ENCODE results near the gene PCK2.

The PCK2 gene

DNA sequence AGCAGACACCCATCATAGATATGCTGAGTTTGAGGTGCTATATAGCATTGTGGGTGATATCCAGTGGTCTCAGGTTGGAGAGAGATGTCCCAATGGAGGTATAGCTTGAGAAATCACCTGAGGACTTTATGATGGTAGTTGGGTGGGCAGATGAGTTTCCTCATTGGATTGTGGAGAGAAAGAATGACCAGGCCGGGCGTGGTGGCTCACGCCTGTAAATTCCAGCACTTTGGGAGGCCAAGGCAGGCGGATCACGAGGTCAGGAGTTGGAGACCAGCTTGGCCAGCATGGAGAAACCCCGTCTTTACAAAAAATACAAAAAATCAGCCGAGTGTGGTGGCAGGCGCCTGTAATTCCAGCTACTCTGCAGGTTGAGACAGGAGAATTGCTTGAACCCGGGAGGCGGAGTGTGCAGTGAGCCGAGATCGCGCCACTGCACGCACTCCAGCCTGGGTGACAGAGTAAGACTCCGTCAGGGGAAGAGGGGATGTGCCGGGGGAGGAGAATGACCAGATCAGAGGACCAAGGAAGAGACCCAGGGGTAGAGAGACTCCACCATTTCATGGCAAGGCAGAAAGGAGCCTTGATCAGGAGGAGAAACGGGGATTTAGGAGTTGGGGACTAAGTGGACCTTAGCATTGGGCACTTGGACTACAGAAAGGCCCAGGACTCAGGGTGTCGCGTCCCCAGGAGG is 757 bp upstream of the PCK2 start:
- TF ChIP-seq, protein P1, sequence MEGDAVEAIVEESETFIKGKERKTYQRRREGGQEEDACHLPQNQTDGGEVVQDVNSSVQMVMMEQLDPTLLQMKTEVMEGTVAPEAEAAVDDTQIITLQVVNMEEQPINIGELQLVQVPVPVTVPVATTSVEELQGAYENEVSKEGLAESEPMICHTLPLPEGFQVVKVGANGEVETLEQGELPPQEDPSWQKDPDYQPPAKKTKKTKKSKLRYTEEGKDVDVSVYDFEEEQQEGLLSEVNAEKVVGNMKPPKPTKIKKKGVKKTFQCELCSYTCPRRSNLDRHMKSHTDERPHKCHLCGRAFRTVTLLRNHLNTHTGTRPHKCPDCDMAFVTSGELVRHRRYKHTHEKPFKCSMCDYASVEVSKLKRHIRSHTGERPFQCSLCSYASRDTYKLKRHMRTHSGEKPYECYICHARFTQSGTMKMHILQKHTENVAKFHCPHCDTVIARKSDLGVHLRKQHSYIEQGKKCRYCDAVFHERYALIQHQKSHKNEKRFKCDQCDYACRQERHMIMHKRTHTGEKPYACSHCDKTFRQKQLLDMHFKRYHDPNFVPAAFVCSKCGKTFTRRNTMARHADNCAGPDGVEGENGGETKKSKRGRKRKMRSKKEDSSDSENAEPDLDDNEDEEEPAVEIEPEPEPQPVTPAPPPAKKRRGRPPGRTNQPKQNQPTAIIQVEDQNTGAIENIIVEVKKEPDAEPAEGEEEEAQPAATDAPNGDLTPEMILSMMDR (IDR thresholded peaks at IDR 0.05; ENCODE audit: insufficient read depth, missing control alignments): no peak
- DNase-seq (ENCODE audit: insufficient read length, low spot score): no peak
- FAIRE-seq: no peak

DNA sequence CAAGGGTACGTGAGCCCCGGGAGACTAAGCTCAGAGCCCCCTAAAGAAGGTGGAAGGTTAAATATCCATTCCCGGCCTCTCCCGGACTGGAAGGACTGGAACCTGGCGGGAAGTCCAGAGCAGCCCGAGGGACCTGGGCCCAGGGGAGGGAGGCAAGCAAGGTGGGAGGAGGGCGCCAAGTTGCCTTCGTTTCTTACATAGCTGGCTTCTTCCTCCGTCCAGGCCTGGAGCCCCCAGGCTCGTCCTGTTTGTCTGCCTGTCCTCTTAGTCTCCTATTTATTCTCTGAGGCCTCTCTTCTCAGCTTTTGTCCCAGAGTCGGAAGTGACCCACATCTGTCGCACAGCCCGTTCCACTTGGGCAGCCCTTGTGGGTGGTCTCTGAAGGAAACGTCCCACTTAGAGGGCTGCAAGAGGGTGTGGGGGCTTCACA is 745 bp downstream of the PCK2 start:
- TF ChIP-seq, protein P1 (IDR thresholded peaks at IDR 0.05; ENCODE audit: insufficient read depth, missing control alignments): no peak
- no peak for DNase-seq (ENCODE audit: insufficient read length, low spot score)
- no peak for FAIRE-seq

DNA sequence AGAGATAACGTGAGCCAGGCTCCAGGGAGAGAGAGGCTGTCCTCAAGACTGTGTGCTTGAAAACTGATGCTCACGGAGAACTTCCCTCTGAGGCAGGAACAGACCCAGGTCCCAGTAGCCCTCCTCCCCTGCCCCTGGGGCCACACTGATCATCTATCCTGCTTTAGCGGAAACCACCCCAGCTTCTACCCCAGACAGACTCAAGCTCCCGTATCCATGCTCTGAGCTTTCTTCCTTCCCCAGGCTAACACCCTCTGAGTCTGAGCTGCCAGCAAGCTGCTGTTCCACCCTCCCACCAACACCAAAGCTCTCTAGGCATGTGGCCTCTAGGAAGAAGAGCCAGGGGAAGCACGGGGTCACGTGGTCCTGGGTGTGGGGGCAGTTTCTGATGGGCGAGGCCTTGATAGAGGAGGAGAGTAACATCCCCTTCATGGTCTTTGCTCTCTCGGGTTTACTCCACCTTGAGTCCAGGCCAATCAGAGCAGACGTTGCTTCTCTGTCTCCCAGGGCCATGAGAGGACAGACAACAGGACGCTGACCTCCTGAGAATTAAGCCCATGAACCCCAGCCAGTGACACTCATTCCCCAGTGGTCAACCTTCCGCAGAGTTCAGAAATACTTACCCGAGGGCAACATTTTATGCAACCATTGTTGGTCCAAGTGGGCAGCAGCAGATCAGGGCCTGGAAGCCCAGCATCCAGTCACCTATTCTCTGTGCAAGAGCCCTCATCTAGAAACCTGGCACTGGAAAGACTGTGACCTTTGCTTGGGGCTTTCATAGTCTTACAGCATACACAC is 1.4 kb downstream of the PCK2 start:
- TF ChIP-seq, protein P1 (IDR thresholded peaks at IDR 0.05; ENCODE audit: insufficient read depth, missing control alignments): no peak
- DNase-seq (ENCODE audit: insufficient read length, low spot score): no peak
- no peak for FAIRE-seq

DNA sequence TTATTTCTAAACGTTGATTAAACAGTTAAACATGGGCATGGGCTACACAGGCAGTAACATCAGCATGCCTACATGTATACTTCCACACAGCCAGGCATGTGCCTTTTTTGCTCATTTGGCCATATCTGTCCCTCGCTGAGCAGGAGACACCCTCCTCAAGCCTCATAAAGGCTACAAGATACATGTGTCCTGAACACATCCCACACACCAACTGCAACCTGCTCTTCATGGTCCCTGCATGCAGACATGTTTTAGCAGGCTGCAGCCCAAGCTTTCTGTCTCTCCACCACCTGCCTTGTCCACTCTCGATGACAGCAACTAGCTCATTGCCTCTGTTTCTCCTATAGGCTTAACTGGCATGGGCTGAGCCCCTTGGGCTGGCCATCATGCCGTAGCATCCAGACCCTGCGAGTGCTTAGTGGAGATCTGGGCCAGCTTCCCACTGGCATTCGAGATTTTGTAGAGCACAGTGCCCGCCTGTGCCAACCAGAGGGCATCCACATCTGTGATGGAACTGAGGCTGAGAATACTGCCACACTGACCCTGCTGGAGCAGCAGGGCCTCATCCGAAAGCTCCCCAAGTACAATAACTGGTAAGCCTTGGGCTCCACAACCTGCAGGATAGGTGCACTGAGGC is 2.6 kb downstream of the PCK2 start:
- FAIRE-seq (no peak), DNase-seq (ENCODE audit: insufficient read length, low spot score) (no peak)
- TF ChIP-seq, protein P1 (IDR thresholded peaks at IDR 0.05; ENCODE audit: insufficient read depth, missing control alignments): no peak

DNA sequence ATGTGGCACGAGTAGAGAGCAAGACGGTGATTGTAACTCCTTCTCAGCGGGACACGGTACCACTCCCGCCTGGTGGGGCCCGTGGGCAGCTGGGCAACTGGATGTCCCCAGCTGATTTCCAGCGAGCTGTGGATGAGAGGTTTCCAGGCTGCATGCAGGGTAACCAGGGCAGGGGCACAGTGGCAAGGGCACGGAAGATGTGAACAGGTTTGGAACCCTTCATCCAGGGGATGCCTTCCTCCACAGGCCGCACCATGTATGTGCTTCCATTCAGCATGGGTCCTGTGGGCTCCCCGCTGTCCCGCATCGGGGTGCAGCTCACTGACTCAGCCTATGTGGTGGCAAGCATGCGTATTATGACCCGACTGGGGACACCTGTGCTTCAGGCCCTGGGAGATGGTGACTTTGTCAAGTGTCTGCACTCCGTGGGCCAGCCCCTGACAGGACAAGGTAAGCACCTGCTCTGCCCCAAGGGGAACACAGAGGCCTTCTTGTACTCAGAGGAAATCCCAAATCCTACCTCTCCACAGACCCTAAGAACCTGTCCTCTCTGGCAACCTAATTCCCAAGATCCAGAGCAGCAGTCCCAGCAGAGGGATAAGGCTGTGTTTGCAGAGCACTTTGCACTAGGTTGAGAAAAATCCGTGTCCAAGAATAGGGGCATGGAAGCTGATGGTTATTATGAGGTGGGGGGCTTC is 4.3 kb downstream of the PCK2 start:
- TF ChIP-seq, protein P1 (IDR thresholded peaks at IDR 0.05; ENCODE audit: insufficient read depth, missing control alignments): no peak
- FAIRE-seq (no peak), DNase-seq (ENCODE audit: insufficient read length, low spot score) (no peak)

DNA sequence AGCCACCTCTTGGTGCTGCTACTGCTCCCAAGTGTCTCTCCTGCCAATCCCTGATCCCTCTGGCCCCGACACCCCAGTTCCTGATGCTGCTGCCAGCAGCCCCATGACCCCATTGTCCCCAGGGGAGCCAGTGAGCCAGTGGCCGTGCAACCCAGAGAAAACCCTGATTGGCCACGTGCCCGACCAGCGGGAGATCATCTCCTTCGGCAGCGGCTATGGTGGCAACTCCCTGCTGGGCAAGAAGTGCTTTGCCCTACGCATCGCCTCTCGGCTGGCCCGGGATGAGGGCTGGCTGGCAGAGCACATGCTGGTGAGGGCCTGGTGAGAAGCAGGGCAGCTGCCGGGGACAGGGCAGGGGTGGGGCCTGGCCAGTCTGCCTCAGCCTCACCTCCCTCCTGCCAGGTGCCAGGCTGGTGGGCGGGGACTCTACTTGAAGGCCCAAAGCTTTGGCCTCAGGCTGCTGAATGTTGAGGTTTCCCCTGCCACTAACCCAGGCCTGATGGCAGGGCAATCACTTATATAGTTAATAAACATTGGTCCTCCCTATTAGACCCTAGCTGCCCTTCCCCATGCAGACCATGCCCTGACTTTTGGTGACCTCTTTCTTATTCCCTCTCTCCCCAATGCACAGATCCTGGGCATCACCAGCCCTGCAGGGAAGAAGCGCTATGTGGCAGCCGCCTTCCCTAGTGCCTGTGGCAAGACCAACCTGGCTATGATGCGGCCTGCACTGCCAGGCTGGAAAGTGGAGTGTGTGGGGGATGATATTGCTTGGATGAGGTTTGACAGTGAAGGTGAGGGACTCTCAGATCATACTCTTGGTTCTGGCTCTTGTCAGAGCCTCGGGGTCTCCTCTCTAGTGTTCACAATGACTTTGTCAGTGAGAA is 5.1 kb downstream of the PCK2 start:
- no peak for FAIRE-seq
- no peak for DNase-seq (ENCODE audit: insufficient read length, low spot score)

More for the DNA sequence above, 5.1 kb downstream of the PCK2 start:
- TF ChIP-seq, protein P1 (IDR thresholded peaks at IDR 0.05; ENCODE audit: insufficient read depth, missing control alignments): no peak
